COLO668 (cell line): Measurements from ENCODE around the gene GRIPAP1.

Experiments
- DNase-seq: peaks from one replicate; lab custom pipeline; 2025; ENCODE audit not compliant: unreplicated experiment; lab: John Stamatoyannopoulos, UW

GRIPAP1 gene

GRCh38 chrX:48927123-48927522, 74.9 kb downstream of the GRIPAP1 start:
- DNase-seq, result no peak

DNA sequence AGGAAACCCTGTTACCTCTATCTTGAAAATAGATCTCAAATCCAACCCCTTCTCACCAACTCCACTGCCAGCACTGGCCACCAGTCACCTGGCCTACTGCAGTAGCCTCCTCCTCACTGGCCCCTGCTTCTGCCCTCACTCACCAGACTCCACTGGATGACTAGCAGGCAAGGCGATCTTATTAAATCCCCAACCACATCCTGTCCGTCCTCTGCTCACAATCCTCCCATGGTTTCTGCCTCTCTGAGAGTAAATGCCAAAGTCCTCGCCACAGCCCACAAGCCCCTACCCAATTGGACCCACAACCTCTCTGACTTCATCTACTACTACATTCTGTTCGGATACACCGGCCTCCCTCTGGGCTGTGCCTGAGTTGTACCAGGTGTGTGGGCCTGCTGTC, 77.8 kb downstream of the GRIPAP1 start:
- DNase-seq, result no peak

DNA sequence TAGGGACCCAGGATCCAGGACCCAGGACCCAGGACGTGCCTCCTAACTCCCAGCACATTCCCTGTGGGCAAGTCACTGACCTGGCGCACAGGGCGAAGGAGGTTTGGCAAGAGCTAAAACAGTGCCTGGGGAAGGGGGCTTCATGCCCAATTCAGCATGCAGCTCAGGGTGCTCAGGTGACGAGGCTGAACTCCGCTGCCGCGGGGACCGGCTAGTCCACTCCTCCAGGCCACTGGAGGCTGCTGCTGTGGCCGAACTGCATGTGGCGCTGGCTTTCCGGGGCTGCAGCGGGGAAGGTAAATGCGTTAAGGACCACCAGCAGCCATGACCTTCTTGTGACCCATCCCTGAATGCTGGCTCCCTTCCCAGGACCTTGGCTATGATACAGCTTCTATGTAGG, 78.3 kb downstream of the GRIPAP1 start:
- no peak for DNase-seq
